T1000 (cell line): Measurements from ENCODE around the gene NBPF1.
"Not testable (repeated sequence)": the region's sequence is repeated elsewhere in the genome, so short reads cannot be mapped to it uniquely, and the experiment has no call there.

Source experiments
- DNase-seq: peaks from one replicate; lab custom pipeline; 2025; ENCODE audit warnings: mixed read lengths; lab: John Stamatoyannopoulos, UW

The NBPF1 gene

DNA sequence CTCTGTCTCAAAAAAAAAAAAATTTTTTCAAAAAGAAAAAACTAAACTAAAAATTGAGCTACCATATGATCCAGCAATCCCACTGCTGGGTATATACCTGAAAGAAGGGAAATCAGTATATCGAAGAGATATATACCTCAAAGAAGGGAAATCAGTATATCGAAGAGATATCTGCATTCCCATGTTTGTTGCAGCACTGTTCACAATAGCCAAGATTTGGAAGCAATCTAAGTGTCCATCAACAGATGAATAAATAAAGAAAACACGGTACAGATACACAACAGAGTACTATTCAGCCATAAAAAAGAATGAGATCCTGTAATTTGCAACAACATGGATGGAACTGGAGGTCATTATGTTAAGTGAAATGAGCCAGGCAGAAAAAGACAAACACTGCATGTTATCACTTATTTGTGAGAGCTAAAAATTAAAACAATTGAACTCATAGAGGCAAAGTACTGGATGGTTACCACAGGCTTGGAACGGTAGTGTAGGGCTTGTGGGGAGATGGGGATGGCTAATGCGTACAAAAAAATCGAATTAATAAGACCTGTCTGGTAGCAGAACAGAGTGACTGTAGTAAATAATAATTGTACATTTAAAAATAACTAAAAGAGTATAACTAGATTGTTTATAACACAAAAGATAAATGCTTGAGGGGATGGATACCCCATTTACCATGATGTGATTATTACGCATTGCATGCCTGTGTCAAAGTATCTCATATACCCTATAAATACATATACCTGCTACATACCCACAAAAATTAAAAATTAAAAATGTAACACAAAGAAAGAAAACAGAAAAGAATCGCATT is 28.0 kb upstream of the NBPF1 start:
- DNase-seq = not testable (repeated sequence)

DNA sequence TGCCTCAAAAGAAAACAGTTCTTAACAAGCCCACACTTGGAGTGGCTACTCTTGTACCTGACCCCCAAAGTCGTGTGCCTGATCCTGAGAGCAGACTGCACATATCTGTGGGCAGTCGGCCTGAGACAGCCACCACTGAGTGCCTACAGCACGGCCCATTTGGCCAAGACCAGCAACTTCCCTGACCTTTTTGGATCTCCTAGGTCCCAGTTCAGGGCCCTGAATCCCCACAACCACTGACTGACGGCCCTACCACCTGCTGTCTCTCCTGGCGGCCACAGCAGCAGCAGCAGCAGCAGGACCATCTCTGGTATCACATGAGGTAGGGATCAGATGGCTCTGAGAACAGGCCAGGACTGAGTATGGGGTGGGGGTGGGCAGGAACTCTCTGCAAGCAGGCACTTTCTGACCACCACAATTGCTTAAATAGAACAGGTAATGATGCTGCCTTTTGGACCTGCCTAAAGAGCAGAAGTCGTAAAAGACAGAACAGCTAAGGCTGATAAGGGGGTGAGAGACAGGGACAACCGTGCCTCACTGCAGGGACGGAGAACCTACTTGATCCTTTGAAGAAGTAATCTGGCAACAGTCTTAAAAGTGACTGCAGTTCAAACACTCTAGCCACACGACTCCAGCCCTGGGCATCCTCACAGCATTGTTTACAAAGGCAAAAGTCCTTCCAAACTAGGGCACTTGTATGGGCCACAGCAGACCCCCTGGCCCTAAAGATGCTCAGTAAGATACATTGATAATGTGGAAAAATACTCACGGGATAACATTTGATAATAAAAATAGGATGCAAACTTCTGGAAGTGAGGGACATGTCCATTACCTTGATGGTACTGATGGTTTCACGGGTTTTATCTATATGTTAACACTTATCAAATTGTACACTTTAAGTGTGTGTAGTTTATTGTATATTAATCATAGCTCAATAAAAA is 26.0 kb upstream of the NBPF1 start:
- not testable (repeated sequence) for DNase-seq

GRCh38 chr1:16637941-16638778 is 24.8 kb upstream of the NBPF1 start:
- DNase-seq = not testable (repeated sequence)

GRCh38 chr1:16636551-16637195 is 23.3 kb upstream of the NBPF1 start:
- not testable (repeated sequence) for DNase-seq

DNA sequence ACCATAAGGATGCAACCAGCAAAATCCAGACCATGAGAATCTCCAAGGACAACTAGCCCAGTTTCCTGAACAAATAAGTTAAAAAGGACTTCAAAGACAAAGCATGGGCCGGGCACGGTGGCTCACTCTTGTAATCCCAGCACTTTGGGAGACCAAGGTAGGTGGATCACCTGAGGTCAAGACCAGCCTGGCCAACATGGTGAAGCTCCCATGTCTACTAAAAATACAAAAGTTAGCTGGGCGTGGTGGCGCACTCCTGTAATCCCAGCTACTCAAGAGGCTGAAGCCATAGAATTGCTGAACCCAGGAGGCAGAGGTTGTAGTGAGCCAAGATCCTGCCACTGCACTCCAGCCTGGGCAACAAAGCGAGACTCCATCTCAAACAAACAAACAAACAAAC is 22.6 kb upstream of the NBPF1 start:
- DNase-seq = not testable (repeated sequence)

- DNase-seq = not testable (repeated sequence)
Measured at GRCh38 chr1:16633540-16634282, 20.3 kb upstream of the NBPF1 start.

GRCh38 chr1:16632044-16632850 is 18.9 kb upstream of the NBPF1 start:
- not testable (repeated sequence) for DNase-seq

DNA sequence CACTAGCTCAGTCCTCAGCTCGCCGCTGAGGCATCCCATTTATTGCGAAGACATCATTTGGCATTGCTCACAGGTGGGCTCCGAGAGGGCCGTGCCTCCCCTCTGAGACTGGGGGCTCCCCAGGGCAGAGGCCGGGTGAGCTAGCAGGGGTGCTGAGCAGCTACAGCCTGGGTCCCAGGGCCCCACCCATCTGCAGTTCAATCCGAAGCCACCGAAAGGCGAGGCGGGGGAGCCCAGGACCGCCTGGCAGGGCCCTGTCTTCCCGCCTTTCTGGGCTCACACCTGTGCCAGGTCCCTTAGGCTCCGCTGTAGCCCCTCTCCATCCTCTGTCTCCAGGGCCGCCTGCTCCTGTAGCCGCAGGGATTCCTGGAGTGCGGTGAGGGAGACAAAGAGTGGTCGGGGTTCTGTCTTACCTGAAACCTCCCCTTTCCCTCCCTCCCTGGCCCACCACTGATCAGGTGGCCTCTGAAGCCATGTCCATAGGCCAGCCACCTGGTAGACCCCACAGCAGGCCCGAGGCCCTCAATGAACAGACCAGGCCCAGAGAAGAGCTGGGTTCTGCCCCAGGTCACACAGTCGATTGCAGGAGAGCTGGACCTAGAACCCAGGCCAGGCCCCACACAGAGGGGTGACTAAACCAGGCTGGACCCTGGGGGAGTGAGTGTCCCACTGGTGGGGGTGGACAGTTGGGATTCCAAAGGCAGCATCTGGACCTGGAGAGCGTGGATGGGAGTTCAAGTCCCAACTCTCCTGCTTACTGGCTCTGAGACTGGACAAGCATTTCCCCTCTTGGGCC is 18.1 kb upstream of the NBPF1 start:
- DNase-seq = no peak

DNA sequence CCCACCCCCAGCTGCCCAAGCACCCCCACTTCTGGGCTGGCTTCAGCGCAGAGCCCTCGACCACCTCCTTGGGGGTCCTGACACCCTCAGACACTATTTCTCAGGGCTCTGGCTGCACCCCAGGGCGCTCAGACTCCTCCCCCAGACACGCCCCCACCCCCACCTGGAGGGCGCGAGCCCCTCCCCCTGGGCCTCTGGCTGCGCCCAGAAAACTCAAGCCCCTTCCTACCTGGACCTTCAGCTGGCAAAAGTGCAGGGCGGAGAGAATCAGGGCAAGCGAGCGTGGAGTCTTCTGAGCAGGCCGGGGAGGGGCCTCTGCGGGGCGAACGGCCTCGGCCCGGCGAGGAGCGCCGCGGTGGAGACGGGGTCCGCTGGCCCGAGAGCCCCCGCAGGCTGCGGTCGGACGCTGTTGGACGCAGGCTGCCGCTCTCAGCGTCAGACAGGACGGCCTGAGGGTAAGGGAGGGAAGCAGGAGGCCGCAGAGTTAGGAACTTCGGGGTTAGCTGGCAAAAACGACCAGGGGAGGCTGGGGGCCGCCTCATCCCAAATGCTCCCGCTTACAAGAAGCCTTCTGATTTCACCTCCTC is 17.4 kb upstream of the NBPF1 start:
- DNase-seq = no peak

GRCh38 chr1:16629916-16630530 is 16.7 kb upstream of the NBPF1 start:
- DNase-seq = not testable (repeated sequence)

- DNase-seq = no peak
Measured at GRCh38 chr1:16628361-16629111, 15.2 kb upstream of the NBPF1 start.

DNA sequence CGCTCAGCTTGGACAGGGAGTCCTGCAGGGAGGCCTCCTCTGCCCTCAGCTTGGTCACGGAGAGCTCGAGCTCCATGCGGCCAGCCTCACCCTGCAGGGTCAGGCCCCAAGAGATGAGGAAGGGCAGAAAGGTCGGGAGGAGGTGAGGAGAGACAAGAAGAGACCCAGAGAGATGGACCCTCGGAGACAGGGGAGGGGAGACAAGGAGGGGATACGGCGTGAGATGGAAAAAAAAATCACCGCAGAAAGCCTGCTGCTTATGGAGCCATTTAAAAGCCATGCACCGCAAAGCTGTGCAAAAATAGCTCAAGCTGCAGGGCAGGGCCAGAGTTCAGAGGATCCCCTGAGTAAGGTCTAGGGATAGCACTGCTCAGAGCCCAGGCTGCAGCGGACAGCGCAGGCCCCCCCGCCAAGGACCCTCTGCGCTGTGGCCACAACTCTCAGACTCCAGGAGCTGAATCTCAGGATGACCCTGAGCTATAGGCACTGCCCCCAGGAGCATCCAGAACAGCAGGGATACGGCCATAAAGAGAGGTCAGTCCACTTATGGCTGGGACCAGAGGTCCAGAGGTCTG is 13.1 kb upstream of the NBPF1 start:
- not testable (repeated sequence) for DNase-seq

DNA sequence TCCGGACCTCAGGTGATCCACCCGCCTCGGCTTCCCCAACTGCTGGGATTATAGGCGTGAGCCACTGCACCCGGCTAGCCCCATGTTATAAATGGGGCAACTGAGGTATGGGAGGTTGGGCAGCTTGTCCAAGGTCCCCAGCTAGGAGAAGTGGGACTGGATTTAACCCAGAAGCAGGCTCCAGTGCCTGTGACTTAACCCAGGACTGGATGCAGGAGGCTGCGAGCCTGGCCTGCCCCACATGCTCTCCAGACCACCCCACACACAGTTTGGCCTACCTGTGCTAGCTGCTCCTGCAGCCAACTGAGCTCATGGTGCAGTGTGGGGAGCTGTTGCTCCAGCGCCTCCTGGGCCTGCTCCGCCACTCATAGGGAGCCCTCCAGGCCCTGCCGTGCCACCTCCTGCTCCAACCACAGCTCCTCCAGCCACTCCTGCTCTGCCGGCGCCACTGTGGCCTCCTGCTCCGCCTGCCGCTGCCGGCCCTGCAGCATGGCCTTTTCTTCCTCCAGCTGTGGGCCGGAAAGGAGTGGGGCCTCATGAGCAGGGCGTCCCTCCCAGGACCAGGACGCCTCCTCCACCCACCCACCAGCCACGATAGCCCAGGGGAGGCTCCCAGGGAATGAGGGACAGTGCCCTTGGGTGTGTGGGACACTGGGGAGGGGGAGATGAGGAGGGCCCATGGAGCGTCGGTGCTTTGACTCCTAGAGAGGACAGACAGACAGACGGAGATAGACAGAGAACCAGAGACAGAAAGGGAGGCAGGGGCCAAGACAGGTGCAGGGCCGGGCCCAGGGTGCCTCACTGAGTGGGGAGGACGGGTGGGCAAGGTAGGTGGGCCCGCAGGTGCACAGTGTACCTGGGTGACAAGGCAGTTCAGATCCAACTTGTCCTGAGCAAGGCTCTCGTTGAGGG is 12.4 kb upstream of the NBPF1 start:
- DNase-seq = no peak

GRCh38 chr1:16623812-16624719 is 10.7 kb upstream of the NBPF1 start:
- DNase-seq = not testable (repeated sequence)

DNA sequence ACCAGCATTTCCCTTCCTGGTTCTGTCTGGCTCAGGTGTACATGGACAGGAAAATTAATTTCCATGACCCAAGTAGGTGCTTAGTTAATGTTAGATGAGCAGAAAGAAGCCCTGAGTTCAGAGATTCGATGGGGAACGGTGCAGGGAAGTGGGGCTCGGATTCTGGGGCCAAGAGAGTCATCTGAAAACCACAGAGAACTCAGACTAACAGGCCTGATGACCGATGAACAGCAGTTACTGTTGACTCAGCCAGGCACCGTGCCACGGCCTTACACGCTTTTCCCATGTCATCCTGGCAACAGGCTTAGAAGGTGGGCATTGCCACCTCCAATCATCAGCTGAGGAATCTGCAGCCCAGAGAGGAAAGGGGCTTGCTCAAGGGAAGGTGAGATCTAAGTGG is 10.0 kb upstream of the NBPF1 start:
- peak; percentile 46 for DNase-seq
